ENCODE measurements around the gene LONP1. TPM values are rescaled to one million over a fixed set of nuclear protein-coding genes. Genes with fewer than 3 reads are reported as not detected.

Gene LONP1
- total and polyA plus RNA-seq, 2 experiments from 2014 or later, result 77.5 to 119 TPM

- H3F3A ChIP-seq (ENCODE audit: insufficient read depth), result peaks cover 4% of the 10 kb centered on the region; the same call in 1 of the 2 replicates
- H3K9ac ChIP-seq, result no peak overlapping the region
- no peaks in the 10 kb centered on the region for H3K9me2 ChIP-seq (ENCODE audit: insufficient read depth)
- no peaks in the 10 kb centered on the region for H3K4me1 ChIP-seq (ENCODE audit: insufficient read depth)
- H4K20me1 ChIP-seq (ENCODE audit: insufficient read depth), result peaks cover under 1% of the 10 kb centered on the region; the same call in 1 of the 2 replicates
- H3K36me3 ChIP-seq (ENCODE audit: low read depth), result peaks cover 3% of the 10 kb centered on the region; the same call in 1 of the 2 replicates
- peak overlapping the region; percentile 78 for H2AFZ ChIP-seq
- peak overlapping the region; percentile 42 for H3K4me2 ChIP-seq (ENCODE audit: unreplicated experiment)
- H3K4me3 ChIP-seq, result peak overlapping the region; percentile 73
- no peaks in the 10 kb centered on the region for H3K27me3 ChIP-seq (replicated peaks; ENCODE audit: insufficient read depth)
- TF ChIP-seq EZH2 (IDR thresholded peaks at IDR 0.05; ENCODE audit: insufficient read depth, poor library complexity, severe bottlenecking) (no peak), EZH2phosphoT487 (IDR thresholded peaks at IDR 0.05; ENCODE audit: insufficient read depth, low read depth) (no peak)
- 51 to 52% methylated on average over 63 to 69 of the region's 76 CpGs for WGBS, 2 experiments (ENCODE audit: low coverage in 1 of 2, low lambda C conversion rate in 2 of 2, missing lambda C conversion rate in 2 of 2)
- H3K9me3 ChIP-seq (ENCODE audit: low read depth), result no peaks in the 10 kb centered on the region
- peaks cover 24% of the 10 kb centered on the region for H3K79me2 ChIP-seq (ENCODE audit: insufficient read depth)
- in situ Hi-C loops (cut with MboI), result no loop called here
- no peak for DNase-seq
- no peak overlapping the region for H3K27ac ChIP-seq
These were observed 32.4 kb downstream of the LONP1 start for GRCh38 chr19:5687360-5688198.

DNA sequence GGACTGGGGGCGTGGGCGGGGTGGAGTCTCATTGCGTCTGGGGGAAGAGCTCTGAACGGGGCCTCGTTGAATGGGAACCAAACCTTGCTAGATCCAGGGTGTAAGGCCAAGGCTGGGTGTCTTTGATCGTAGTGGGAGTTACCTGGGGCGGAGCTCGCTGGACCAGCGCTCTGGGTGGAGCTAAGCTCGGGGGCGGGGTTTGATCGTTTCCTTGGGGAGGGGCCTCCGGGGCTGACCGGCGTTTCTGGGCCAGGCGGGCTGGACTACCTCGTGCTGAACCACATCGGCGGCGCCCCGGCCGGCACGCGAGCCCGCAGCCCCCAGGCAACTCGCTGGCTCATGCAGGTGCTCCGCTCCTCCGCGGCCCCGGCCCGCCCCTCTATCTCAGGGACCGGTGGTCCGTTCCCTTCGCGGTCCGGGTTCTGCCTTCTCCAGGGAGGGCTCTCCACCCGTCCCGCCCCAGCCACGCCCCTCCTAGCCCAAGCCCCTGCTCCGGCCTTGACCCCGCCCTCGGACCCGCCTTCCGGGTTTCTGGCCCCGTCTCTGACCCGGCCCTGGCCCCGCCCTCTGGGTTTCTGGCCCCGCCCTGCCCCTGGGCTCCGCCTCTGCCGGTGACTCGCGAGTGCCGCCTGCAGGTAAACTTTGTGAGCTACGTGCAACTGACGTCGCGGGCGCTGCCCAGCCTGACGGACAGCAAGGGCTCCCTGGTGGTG lies 33.1 kb downstream of the LONP1 start:
- peak overlapping the region; percentile 55; the same call in 1 of the 2 replicates for H3K9ac ChIP-seq
- TF ChIP-seq EZH2 (IDR thresholded peaks at IDR 0.05; ENCODE audit: insufficient read depth, poor library complexity, severe bottlenecking) (no peak), EZH2phosphoT487 (IDR thresholded peaks at IDR 0.05; ENCODE audit: insufficient read depth, low read depth) (no peak)

GRCh38 chr19:5686326-5686646 lies 33.7 kb downstream of the LONP1 start:
- no peaks in the 10 kb centered on the region for H3K27me3 ChIP-seq (replicated peaks; ENCODE audit: insufficient read depth)
- in situ Hi-C loops (cut with MboI), result no loop called here
- no peaks in the 10 kb centered on the region for H4K20me1 ChIP-seq (ENCODE audit: insufficient read depth)
- 55 to 78% methylated on average over 11 to 16 of the region's 16 CpGs for WGBS, 2 experiments (ENCODE audit: low coverage in 1 of 2, low lambda C conversion rate in 2 of 2, missing lambda C conversion rate in 2 of 2)
- no peaks in the 10 kb centered on the region for H3K4me1 ChIP-seq (ENCODE audit: insufficient read depth)
- H3K9me3 ChIP-seq (ENCODE audit: low read depth), result no peaks in the 10 kb centered on the region
- H3K27ac ChIP-seq, result no peak overlapping the region
- peak overlapping the region; percentile 73 for H3K4me3 ChIP-seq
- no peak for TF ChIP-seq EZH2 (IDR thresholded peaks at IDR 0.05; ENCODE audit: insufficient read depth, poor library complexity, severe bottlenecking)
- no peak for TF ChIP-seq EZH2phosphoT487 (IDR thresholded peaks at IDR 0.05; ENCODE audit: insufficient read depth, low read depth)
- no peak overlapping the region for H3K9ac ChIP-seq
- peaks cover 12% of the 10 kb centered on the region for H3K79me2 ChIP-seq (ENCODE audit: insufficient read depth)
- peak overlapping the region; percentile 78; the same call in 1 of the 2 replicates for H2AFZ ChIP-seq
- H3K4me2 ChIP-seq (ENCODE audit: unreplicated experiment), result peak overlapping the region; percentile 42
- no peaks in the 10 kb centered on the region for H3K9me2 ChIP-seq (ENCODE audit: insufficient read depth)
- DNase-seq, result no peak
- H3K36me3 ChIP-seq (ENCODE audit: low read depth), result no peaks in the 10 kb centered on the region
- H3F3A ChIP-seq (ENCODE audit: insufficient read depth), result no peaks in the 10 kb centered on the region

More for the DNA sequence above, 33.1 kb downstream of the LONP1 start:
- Histone ChIP-seq H3K4me3 (peak overlapping the region; percentile 73), H3K4me2 (ENCODE audit: unreplicated experiment) (peak overlapping the region; percentile 42), H3K79me2 (ENCODE audit: insufficient read depth) (peaks cover 17% of the 10 kb centered on the region), H3K27ac (0 out of 2 replicates have a peak overlapping the region, but pooled peaks have one; percentile 6), H2AFZ (peak overlapping the region; percentile 78), H3K9me2 (ENCODE audit: insufficient read depth) (no peaks in the 10 kb centered on the region), H3K4me1 (ENCODE audit: insufficient read depth) (no peaks in the 10 kb centered on the region), H4K20me1 (ENCODE audit: insufficient read depth) (no peaks in the 10 kb centered on the region), H3K36me3 (ENCODE audit: low read depth) (no peaks in the 10 kb centered on the region), H3K9me3 (ENCODE audit: low read depth) (no peaks in the 10 kb centered on the region), H3K27me3 (replicated peaks; ENCODE audit: insufficient read depth) (no peaks in the 10 kb centered on the region), H3F3A (ENCODE audit: insufficient read depth) (no peaks in the 10 kb centered on the region)
- 2 to 3% methylated on average over 23 to 37 of the region's 59 CpGs for WGBS, 2 experiments (ENCODE audit: low coverage in 1 of 2, low lambda C conversion rate in 2 of 2, missing lambda C conversion rate in 2 of 2)
- in situ Hi-C loops (cut with MboI), result no loop called here
- peak; percentile 95 for DNase-seq

GRCh38 chr19:5684694-5685430 lies 35.1 kb downstream of the LONP1 start:
- Histone ChIP-seq H3K4me3 (no peak overlapping the region), H3K27me3 (replicated peaks; ENCODE audit: insufficient read depth) (no peaks in the 10 kb centered on the region), H3K4me2 (ENCODE audit: unreplicated experiment) (no peak overlapping the region), H3K4me1 (ENCODE audit: insufficient read depth) (no peaks in the 10 kb centered on the region), H2AFZ (no peak overlapping the region), H3K9me3 (ENCODE audit: low read depth) (no peaks in the 10 kb centered on the region), H3F3A (ENCODE audit: insufficient read depth) (no peaks in the 10 kb centered on the region), H4K20me1 (ENCODE audit: insufficient read depth) (no peaks in the 10 kb centered on the region), H3K36me3 (ENCODE audit: low read depth) (no peaks in the 10 kb centered on the region), H3K79me2 (ENCODE audit: insufficient read depth) (peaks cover 3% of the 10 kb centered on the region), H3K27ac (no peak overlapping the region), H3K9ac (no peak overlapping the region), H3K9me2 (ENCODE audit: insufficient read depth) (no peaks in the 10 kb centered on the region)
- TF ChIP-seq EZH2phosphoT487 (IDR thresholded peaks at IDR 0.05; ENCODE audit: insufficient read depth, low read depth), result no peak
- no peak for TF ChIP-seq EZH2 (IDR thresholded peaks at IDR 0.05; ENCODE audit: insufficient read depth, poor library complexity, severe bottlenecking)
- in situ Hi-C loops (cut with MboI), result no loop called here
- no peak for DNase-seq
- 78 to 82% methylated on average over 19 to 22 of the region's 22 CpGs for WGBS, 2 experiments (ENCODE audit: low coverage in 1 of 2, low lambda C conversion rate in 2 of 2, missing lambda C conversion rate in 2 of 2)

Data from GM23248 (cell line).